Measurements from ENCODE around the gene ATP6V1B1. TPM values are rescaled to one million over a fixed set of nuclear protein-coding genes. Genes with fewer than 3 reads are reported as not detected.

The ATP6V1B1 gene
- total RNA-seq, 1 donor from 2014 or later: not detected

GRCh38 chr2:70954886-70955285 lies 19.2 kb downstream of the ATP6V1B1 start:
- no peak overlapping the region for H3K27ac ChIP-seq (replicated peaks)
- no peak overlapping the region for H3K4me3 ChIP-seq
- peaks cover 75% of the 10 kb centered on the region for H3K27me3 ChIP-seq (ENCODE audit: low read depth)
- H3K36me3 ChIP-seq: no peaks in the 10 kb centered on the region
- H3K4me1 ChIP-seq: no peaks in the 10 kb centered on the region
- no peaks in the 10 kb centered on the region for H3K9me3 ChIP-seq (replicated peaks)
- intact Hi-C loops (cut with micrococcal nuclease): no loop called here
- DNase-seq: no peak
- TF ChIP-seq CTCF (IDR thresholded peaks at IDR 0.05; ENCODE audit: borderline replicate concordance): no peak

GRCh38 chr2:70956141-70956540 lies 20.4 kb downstream of the ATP6V1B1 start:
- H3K9me3 ChIP-seq (replicated peaks): no peaks in the 10 kb centered on the region
- no peak overlapping the region for H3K4me3 ChIP-seq
- no peaks in the 10 kb centered on the region for H3K36me3 ChIP-seq
- H3K4me1 ChIP-seq: no peaks in the 10 kb centered on the region
- TF ChIP-seq CTCF (IDR thresholded peaks at IDR 0.05; ENCODE audit: borderline replicate concordance): no peak
- intact Hi-C loops (cut with micrococcal nuclease): no loop called here
- peaks cover 88% of the 10 kb centered on the region for H3K27me3 ChIP-seq (ENCODE audit: low read depth)
- H3K27ac ChIP-seq (replicated peaks): no peak overlapping the region
- no peak for DNase-seq

GRCh38 chr2:70957798-70958197 lies 22.1 kb downstream of the ATP6V1B1 start:
- no peak overlapping the region for H3K4me3 ChIP-seq
- no peak for DNase-seq
- H3K27me3 ChIP-seq (ENCODE audit: low read depth): peaks cover 94% of the 10 kb centered on the region
- intact Hi-C loops (cut with micrococcal nuclease): no loop called here
- no peak for TF ChIP-seq CTCF (IDR thresholded peaks at IDR 0.05; ENCODE audit: borderline replicate concordance)
- no peaks in the 10 kb centered on the region for H3K9me3 ChIP-seq (replicated peaks)
- H3K36me3 ChIP-seq: no peaks in the 10 kb centered on the region
- no peaks in the 10 kb centered on the region for H3K4me1 ChIP-seq
- no peak overlapping the region for H3K27ac ChIP-seq (replicated peaks)

- no peak overlapping the region for H3K4me3 ChIP-seq
- no peaks in the 10 kb centered on the region for H3K9me3 ChIP-seq (replicated peaks)
- peaks cover 98% of the 10 kb centered on the region for H3K27me3 ChIP-seq (ENCODE audit: low read depth)
- no peak overlapping the region for H3K27ac ChIP-seq (replicated peaks)
- H3K36me3 ChIP-seq: no peaks in the 10 kb centered on the region
- no peaks in the 10 kb centered on the region for H3K4me1 ChIP-seq
- no peak for DNase-seq
- intact Hi-C loops (cut with micrococcal nuclease): no loop called here
- no peak for TF ChIP-seq CTCF (IDR thresholded peaks at IDR 0.05; ENCODE audit: borderline replicate concordance)
Observed at GRCh38 chr2:70958759-70959158, 23.1 kb downstream of the ATP6V1B1 start.

- Histone ChIP-seq H3K9me3 (replicated peaks) (no peaks in the 10 kb centered on the region), H3K4me3 (no peak overlapping the region), H3K27me3 (ENCODE audit: low read depth) (peaks cover 98% of the 10 kb centered on the region), H3K4me1 (no peaks in the 10 kb centered on the region), H3K27ac (replicated peaks) (no peak overlapping the region), H3K36me3 (no peaks in the 10 kb centered on the region)
- no peak for DNase-seq
- intact Hi-C loops (cut with micrococcal nuclease): no loop called here
- TF ChIP-seq CTCF (IDR thresholded peaks at IDR 0.05; ENCODE audit: borderline replicate concordance): no peak
Observed at GRCh38 chr2:70959271-70959761, 23.6 kb downstream of the ATP6V1B1 start.
